ENCODE measurements around the gene ACBD6.

ACBD6 gene

DNA sequence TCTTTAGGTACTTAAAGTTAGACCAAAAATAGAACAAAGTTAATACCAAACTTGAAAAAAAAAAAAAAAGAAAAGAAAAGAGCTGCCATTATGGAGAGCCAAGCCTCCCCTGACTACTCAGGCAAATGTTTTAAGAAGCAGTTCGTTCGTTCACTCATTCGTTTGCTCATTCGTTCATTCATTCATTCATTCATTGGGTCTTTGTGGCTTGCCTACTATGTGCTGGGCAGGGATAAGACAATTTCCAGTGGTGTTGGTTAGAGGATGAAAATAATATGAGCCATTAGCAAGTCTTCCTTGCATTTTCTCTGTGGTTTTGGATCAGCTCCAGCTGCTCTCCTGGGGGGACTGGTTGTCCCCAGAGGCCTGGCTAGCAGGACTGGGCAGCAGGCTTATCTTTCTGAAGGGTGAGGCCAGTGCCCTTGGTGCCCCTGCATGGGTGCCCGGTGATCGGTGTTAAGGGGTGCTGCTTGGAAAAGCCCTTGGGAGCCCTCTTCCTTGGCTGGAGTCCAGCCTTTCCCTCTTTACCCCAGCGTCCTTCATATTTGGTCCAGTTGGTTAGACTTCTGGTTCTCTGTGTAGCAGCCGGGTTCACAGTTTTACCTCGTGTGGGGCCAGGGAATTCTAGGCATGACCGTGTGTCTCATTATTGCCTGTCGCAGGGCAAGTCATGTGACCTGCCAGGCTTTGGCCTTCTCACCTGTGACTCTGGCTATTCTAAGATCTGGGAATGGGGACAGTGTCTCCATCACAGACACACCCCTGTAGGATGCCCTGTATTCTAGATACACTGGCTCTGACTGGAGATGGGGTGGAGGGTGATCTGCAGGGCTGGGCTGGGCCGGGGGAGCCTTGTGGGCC, 239.5 kb downstream of the ACBD6 start:
- no peaks in the 10 kb centered on the region for H3K9me3 Mint-ChIP-seq
- CTCF ChIA-PET, result interaction anchor here (2.0 kb wide), 1 partner anchor 10 kb away, joined by 7 read pairs; no protein-coding TSS in a partner anchor
- no peak for DNase-seq
- no peaks in the 10 kb centered on the region for H3K4me1 Mint-ChIP-seq
- peaks cover 17% of the 10 kb centered on the region for H3K27me3 Mint-ChIP-seq
- H3K36me3 Mint-ChIP-seq, result no peaks in the 10 kb centered on the region
- H3K4me3 Mint-ChIP-seq, result no peak overlapping the region
- no peak overlapping the region for H3K27ac Mint-ChIP-seq

DNA sequence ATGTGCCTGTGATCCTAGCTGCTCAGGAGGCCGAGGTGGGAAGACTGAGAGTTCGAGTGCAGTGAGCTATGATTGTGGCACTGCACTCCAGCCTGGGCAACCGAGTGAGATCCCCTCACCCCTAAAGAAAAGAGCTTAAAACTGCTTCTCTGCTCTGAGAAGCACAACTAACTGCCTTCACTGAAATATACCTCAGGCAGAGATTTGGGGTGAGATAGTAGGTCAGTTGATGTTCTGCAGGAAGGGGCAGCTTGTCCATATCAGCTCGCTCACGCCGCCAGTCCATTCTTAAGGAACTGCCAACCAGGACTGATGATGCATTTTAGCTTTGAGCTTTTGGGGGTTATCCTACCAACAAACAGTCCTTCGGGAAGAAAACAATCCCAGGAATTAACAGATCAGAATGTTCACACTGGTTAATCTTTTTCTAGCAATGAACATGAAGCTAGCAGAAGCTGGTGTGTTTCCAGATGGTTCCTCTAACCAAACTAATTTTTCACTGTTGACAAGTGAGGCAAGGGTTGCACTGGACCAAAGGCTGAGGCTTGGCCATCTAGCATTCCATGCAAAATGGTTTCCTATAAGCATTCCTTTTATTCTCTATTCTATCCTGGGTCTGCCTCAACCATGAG, 240.7 kb downstream of the ACBD6 start:
- Mint-ChIP-seq H3K9me3 (no peaks in the 10 kb centered on the region), H3K4me3 (no peak overlapping the region), H3K4me1 (no peaks in the 10 kb centered on the region), H3K36me3 (no peaks in the 10 kb centered on the region), H3K27ac (no peak overlapping the region), H3K27me3 (peaks cover 20% of the 10 kb centered on the region)
- CTCF ChIA-PET, result interaction anchor here (0.8 to 2.0 kb wide), 3 partner anchors 9 to 216 kb away, joined by 3 to 7 read pairs (median 3); no protein-coding TSS in a partner anchor
- peak; percentile 9 for DNase-seq

DNA sequence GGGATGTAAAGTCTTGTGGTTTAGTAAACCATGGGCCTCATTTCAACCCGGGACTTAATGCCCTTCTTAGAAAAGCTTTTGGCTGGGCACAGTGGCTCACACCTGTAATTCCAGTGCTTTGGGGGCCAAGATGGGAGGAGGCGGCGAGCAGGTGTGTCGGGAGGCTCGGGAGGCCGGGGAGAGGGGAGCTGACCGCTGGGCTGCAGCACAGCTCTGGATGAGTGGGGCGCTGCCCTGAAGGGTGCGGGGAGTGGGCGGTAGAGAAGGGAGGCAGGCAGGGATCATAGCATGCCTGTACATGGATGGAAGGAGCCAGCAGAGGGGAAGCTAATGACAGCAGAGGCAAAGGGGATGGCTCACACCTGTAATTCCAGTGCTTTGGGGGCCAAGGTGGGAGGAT, 241.3 kb downstream of the ACBD6 start:
- DNase-seq, result no peak
- CTCF ChIA-PET, result interaction anchor here (1.2 kb wide), 1 partner anchor 10 kb away, joined by 3 read pairs; no protein-coding TSS in a partner anchor
- peaks cover 25% of the 10 kb centered on the region for H3K27me3 Mint-ChIP-seq
- H3K4me1 Mint-ChIP-seq, result no peaks in the 10 kb centered on the region
- no peaks in the 10 kb centered on the region for H3K9me3 Mint-ChIP-seq
- H3K36me3 Mint-ChIP-seq, result no peaks in the 10 kb centered on the region
- no peak overlapping the region for H3K27ac Mint-ChIP-seq
- H3K4me3 Mint-ChIP-seq, result no peak overlapping the region

DNA sequence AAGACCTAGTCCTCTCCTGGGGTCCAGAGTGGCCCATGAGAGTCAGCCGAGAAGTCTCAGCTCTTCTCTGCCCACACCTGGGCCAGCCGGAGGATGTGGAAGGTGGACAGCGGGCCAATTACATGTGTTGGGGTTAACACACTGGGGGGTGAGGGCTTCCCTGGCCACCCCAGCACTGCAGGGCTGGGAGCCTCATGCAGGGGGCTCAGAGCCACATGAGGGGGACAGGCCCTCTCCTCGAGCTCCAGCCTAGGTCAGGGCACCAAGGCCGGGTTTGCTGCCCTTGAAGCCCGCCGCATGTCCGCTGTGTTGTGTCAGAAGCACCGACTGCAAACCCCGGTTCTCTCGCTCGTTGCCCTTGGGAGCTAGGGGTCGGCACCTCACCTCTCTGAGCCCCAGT, 241.8 kb downstream of the ACBD6 start:
- CTCF ChIA-PET, result interaction anchor here (1.2 kb wide), 1 partner anchor 11 kb away, joined by 3 read pairs; no protein-coding TSS in a partner anchor
- no peak overlapping the region for H3K27ac Mint-ChIP-seq
- H3K9me3 Mint-ChIP-seq, result no peaks in the 10 kb centered on the region
- no peaks in the 10 kb centered on the region for H3K4me1 Mint-ChIP-seq
- H3K4me3 Mint-ChIP-seq, result no peak overlapping the region
- DNase-seq, result no peak
- no peaks in the 10 kb centered on the region for H3K36me3 Mint-ChIP-seq
- H3K27me3 Mint-ChIP-seq, result peaks cover 30% of the 10 kb centered on the region

DNA sequence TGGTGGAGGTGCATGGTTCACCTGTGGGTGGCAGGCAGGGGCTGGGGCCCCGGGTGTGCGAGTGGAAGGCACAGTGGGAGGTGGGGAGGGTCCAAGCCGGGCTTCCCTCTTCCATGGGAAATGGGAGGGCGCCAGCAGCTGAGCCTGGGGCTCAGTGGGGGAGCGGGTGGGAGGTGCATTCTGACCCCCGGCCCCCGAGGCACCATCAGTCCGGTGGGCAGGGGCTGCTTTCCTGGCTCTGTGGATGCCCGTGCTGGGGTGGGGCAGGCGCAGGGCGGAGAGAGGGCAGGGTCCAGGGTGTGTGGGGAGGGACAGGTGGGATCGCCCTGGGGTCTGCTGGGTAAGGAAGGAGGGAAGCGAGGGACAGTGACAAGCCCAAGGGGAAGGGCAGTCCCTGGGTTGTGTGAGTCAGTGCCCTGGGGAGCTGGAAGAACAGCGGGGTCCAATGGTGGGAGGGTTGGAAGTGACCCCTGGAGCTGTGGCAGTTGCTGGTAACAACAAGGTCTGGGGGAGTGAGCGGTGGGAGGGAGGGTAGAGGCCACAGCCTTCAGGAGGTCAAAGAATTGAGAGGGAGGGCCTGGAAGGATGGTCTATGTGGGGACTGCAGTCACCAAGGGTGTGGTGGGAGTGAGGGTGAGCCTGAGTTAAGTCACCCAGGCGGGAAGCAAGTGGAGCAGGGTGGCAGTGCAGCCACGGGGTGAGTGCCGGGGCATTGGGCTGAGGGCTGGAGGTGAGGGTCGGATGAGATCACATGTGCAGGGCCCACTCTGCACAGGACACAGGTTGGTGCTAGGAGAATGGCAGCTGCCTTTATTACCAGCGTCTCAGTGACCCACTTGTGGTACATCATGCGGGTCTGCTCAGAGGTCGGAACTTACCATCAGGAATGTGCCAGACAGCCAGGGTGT, 242.7 kb downstream of the ACBD6 start:
- CTCF ChIA-PET, result interaction anchor here (0.6 to 2.5 kb wide), 3 partner anchors 11 to 218 kb away, joined by 3 to 6 read pairs (median 3); no protein-coding TSS in a partner anchor
- Mint-ChIP-seq H3K36me3 (no peaks in the 10 kb centered on the region), H3K4me3 (no peak overlapping the region), H3K27me3 (peaks cover 30% of the 10 kb centered on the region), H3K4me1 (no peaks in the 10 kb centered on the region), H3K27ac (no peak overlapping the region), H3K9me3 (no peaks in the 10 kb centered on the region)
- no peak for DNase-seq

DNA sequence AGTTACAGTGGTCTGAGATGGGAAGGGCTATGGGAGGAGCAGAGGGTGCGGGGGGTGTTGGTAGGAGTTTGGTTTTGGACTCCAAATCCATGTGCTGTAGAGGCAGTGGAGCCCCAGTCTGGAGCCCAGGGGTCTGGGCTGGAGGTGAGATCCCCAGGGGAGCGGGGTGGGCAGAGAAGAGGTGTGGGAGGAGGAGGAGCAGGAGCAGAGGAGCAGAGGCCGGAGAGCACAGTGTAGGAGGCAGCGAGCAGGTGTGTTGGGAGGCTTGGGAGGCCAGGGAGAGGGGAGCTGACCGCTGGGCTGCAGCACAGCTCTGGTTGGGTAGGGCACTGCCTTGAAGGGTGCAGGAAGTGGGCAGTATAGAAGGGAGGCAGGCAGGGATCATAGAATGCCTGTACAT, 243.4 kb downstream of the ACBD6 start:
- CTCF ChIA-PET, result interaction anchor here (0.6 to 2.5 kb wide), 3 partner anchors 10 to 219 kb away, joined by 3 to 6 read pairs (median 3); no protein-coding TSS in a partner anchor
- H3K27ac Mint-ChIP-seq, result no peak overlapping the region
- H3K36me3 Mint-ChIP-seq, result no peaks in the 10 kb centered on the region
- H3K4me3 Mint-ChIP-seq, result no peak overlapping the region
- DNase-seq, result no peak
- H3K4me1 Mint-ChIP-seq, result no peaks in the 10 kb centered on the region
- no peaks in the 10 kb centered on the region for H3K9me3 Mint-ChIP-seq
- peaks cover 29% of the 10 kb centered on the region for H3K27me3 Mint-ChIP-seq

DNA sequence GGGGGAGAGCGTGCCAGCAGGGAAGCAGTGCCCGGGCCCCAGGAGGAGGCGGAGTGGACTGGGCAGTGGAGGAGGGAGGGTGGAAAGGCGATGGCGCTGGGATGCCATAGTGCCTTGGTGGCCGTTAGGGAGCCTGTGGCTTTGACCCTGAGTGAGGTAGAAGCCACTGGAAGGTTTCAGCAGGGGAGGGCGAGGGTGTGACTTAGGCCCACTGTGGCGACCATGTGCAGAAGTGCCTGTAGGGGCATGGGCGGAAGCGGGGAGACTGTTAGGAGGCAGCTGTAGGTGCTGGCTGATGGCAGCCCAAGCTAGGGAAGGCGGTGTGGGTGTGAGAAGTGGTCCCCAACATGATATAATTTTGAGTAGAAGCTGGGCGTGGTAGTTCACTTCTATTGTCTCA, 244.1 kb downstream of the ACBD6 start:
- Mint-ChIP-seq H3K27me3 (peaks cover 32% of the 10 kb centered on the region), H3K27ac (no peak overlapping the region), H3K36me3 (no peaks in the 10 kb centered on the region), H3K4me3 (no peak overlapping the region), H3K4me1 (no peaks in the 10 kb centered on the region), H3K9me3 (no peaks in the 10 kb centered on the region)
- CTCF ChIA-PET, result interaction anchor here (2.5 kb wide), 1 partner anchor 220 kb away, joined by 6 read pairs; no protein-coding TSS in a partner anchor
- DNase-seq, result no peak

DNA sequence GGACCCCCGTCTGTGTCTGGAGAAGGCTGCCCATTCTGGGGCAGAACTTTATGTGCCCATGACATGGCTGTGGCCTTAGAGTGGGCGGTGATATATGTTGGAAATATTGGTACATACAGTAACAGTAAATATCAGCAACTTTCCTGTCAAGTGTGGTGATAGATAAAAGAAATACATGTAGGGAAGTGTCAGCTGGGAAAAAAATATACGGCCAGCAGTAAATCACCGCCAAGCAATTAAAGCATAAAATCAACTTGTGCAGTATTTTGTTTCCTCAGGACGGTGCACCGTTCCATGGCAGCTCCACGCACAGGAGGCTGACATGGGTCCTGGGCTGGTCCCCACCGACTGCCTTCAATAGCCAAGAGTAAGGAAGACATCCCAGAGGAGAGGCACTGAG, 244.9 kb downstream of the ACBD6 start:
- CTCF ChIA-PET, result interaction anchor here (1.3 to 2.5 kb wide), 3 partner anchors 220 to 225 kb away, joined by 3 to 6 read pairs (median 4); no protein-coding TSS in a partner anchor
- no peak overlapping the region for H3K27ac Mint-ChIP-seq
- no peak for DNase-seq

DNA sequence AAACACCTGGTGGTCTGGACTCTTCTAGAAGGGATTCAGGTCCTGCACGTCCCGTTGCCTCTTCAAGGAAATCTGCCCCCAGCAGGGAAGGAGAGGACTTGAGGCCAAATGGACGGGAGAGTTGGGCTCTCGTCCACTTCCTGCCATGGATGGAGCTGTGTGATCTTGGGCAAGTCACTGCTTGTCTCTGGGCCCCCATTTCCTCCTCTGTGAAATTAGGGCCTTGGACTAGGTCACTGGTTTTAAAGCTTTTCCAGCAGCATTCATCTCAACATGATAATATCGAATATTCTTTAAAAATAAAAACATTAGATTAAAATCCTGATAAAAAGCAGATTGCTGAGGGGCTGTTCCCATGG, 245.4 kb downstream of the ACBD6 start:
- Mint-ChIP-seq H3K9me3 (no peaks in the 10 kb centered on the region), H3K27ac (no peak overlapping the region), H3K27me3 (peaks cover 35% of the 10 kb centered on the region), H3K4me3 (no peak overlapping the region), H3K36me3 (no peaks in the 10 kb centered on the region), H3K4me1 (no peaks in the 10 kb centered on the region)
- DNase-seq, result no peak
- CTCF ChIA-PET, result interaction anchor here (1.3 to 1.4 kb wide), 2 partner anchors 221 to 225 kb away, joined by 3 to 4 read pairs; no protein-coding TSS in a partner anchor

More for the DNA sequence above, 244.9 kb downstream of the ACBD6 start:
- Mint-ChIP-seq H3K9me3 (no peaks in the 10 kb centered on the region), H3K27me3 (peaks cover 35% of the 10 kb centered on the region), H3K36me3 (no peaks in the 10 kb centered on the region), H3K4me3 (no peak overlapping the region), H3K4me1 (no peaks in the 10 kb centered on the region)

DNA sequence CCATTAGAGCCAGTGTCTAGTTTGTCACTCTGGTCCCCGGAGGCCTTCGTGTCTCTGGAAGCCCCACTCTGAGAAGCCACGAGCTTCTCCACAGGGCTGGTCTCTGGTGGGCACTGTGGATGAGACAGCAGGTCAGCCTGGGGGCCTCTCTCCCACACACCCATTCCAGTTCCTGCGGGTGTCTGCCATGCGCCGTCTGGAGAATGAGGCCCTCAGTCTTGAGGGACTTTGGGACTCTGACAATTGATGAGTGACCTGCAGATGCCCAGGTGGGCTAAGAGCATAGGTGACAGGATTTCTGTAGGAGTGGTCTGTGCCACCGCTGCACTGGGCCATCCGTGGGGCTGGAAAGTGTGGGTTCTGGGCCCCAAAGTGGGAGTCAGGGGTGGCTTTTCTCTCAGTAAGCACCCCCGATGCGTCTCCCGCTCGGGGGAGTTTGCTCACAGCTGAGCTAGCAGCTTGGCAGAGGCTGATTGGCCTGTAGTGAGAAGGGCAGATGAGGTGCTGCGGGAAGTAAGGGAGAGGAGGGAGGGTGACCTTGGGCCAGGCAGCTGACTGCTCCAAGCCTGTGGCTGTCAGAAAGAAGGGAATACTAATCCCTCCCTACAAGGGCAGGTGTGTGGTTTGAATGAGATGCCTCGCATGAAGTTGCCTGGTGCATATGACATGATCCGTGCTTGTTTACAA, 245.9 kb downstream of the ACBD6 start:
- Mint-ChIP-seq H3K4me1 (no peaks in the 10 kb centered on the region), H3K27ac (no peak overlapping the region), H3K4me3 (no peak overlapping the region), H3K27me3 (peaks cover 40% of the 10 kb centered on the region), H3K9me3 (no peaks in the 10 kb centered on the region), H3K36me3 (no peaks in the 10 kb centered on the region)
- CTCF ChIA-PET, result interaction anchor here (1.3 to 1.4 kb wide), 2 partner anchors 222 to 226 kb away, joined by 3 to 4 read pairs; no protein-coding TSS in a partner anchor
- no peak for DNase-seq

DNA sequence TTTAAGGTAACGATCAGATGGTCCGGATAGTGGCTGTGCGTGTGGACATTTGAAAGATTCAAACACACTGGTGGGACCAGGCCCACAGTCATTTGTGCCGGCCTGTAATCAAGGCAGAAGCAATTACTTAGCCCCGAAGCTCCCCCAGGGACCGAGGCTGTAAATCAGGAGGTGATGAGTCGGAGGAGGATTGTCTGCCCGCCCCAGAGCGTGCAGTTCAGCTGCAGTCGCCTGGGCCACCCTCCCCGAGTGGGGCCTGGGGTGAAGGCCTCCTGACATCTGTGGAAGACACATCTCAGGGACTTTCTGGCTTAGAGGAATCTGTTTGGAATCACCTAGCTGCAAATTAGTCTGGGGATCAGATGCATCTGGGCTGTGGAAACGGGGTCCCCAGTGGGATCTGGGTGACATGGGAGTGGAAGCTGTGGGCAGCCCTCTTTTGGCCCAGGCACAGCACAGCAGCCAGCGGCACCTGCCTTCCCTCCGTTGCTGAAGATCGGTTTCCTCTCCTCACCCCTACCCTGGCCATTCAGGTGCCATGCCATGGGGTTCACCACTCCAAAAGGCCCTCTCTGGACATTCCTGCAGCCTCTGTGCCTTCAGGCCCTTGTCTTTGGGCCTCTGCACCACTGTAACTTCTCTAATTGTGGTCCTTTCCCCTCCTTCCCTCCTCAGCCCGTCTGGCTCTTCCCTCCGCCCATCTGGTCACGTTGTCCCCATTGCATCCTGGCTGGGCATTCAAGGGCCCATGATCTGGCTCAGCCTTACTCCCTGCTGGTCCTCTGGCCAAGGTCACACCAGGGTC, 246.6 kb downstream of the ACBD6 start:
- H3K4me1 Mint-ChIP-seq, result no peaks in the 10 kb centered on the region
- H3K9me3 Mint-ChIP-seq, result no peaks in the 10 kb centered on the region
- H3K27me3 Mint-ChIP-seq, result peaks cover 47% of the 10 kb centered on the region

DNA sequence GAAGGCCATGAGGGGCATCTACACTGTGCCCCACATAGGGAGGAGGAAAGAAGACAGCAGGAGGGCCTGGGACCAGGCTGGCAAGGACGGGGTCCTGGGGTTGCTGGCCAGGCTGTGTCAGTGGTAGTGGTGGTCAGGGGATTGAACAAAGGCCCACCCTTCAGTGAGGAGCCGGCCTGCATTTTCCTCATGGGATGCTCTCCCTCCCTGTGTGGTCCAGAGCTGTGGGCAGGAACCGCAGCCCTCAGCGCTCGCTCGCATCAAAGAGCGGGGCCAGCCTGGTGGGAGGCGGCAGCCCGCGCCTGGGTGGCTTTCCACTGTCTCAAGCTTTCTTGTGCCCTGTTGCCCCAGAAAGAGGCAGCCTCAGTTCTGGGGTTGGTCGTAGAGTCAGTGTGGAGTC, 247.5 kb downstream of the ACBD6 start:
- Mint-ChIP-seq H3K9me3 (no peaks in the 10 kb centered on the region), H3K4me3 (no peak overlapping the region), H3K27ac (no peak overlapping the region), H3K36me3 (no peaks in the 10 kb centered on the region), H3K4me1 (peaks cover 3% of the 10 kb centered on the region), H3K27me3 (peaks cover 47% of the 10 kb centered on the region)
- CTCF ChIA-PET, result interaction anchor here (0.6 to 4.0 kb wide), 2 partner anchors 162 to 191 kb away, joined by 3 to 31 read pairs; no protein-coding TSS in a partner anchor
- no peak for DNase-seq

More for the DNA sequence above, 246.6 kb downstream of the ACBD6 start:
- no peaks in the 10 kb centered on the region for H3K36me3 Mint-ChIP-seq
- DNase-seq, result no peak
- CTCF ChIA-PET, result interaction anchor here (1.4 kb wide), 1 partner anchor 222 kb away, joined by 4 read pairs; no protein-coding TSS in a partner anchor
- no peak overlapping the region for H3K4me3 Mint-ChIP-seq
- H3K27ac Mint-ChIP-seq, result no peak overlapping the region

Measured in activated naive CD4-positive, alpha-beta T cell treated with anti-CD3 and anti-CD28 coated beads, Interleukin-2, amount 10 ng/mL, durations not matched to agents 7 days and 5 days (primary cell).